Body of pancreas (tissue), 4 donors: ENCODE data around the gene SH3TC1. TPM values are rescaled to one million over a fixed set of nuclear protein-coding genes. Genes with fewer than 3 reads are reported as not detected.
A peak's percentile ranks its signal among the peaks of the same experiment; 100 is the strongest.

ENCODE experiments used
- ATAC-seq: fragments of 150-250 bp; one replicate; pipeline ENCODE4 v1.9.1; 2016
- DNase-seq, 4 donors: peaks; one replicate each; pipeline ENCODE4 v3.0.0-alpha.2; 2019
- H3K27ac ChIP-seq, 4 donors: fragments of 200-600 bp; sonication (generic); 1 replicate in 3 of 4; 2 replicates in 1 of 4; pipeline versions ENCODE4 v1.5.1 to v1.6.1; 2016 to 2019; ENCODE audit warnings: mild to moderate bottlenecking in 1 of 4, mixed read lengths in 1 of 4, moderate library complexity in 1 of 4
- H3K27me3 ChIP-seq, 2 donors: fragments of 200-600 bp; sonication (generic); one replicate each; pipeline ENCODE4 v1.6.0; 2016; ENCODE audit warnings: mild to moderate bottlenecking in 1 of 2
- H3K36me3 ChIP-seq, 2 donors: fragments of 200-600 bp; sonication (generic); replicated peaks in 1 of 2; 2 replicates each; pipeline ENCODE4 v1.5.1; 2016; ENCODE audit warnings: low read depth in 2 of 2; ENCODE audit not compliant: insufficient read depth in 1 of 2
- H3K4me1 ChIP-seq: fragments of 200-600 bp; sonication (generic); one replicate; pipeline ENCODE4 v1.6.0; 2016
- H3K4me3 ChIP-seq, 2 donors: fragments of 200-600 bp; sonication (generic); 1 replicate in 1 of 2; 2 replicates in 1 of 2; pipeline ENCODE4 v1.5.1; 2016 to 2019
- H3K9me3 ChIP-seq, 3 donors: fragments of 200-600 bp; sonication (generic); 1 replicate in 2 of 3; 2 replicates in 1 of 3; pipeline ENCODE4 v1.5.1; 2016
- POLR2A ChIP-seq, 3 donors: fragments of 450-650 bp; IDR thresholded peaks; one replicate each; pipeline ENCODE4 v1.6.1; 2016; ENCODE audit warnings: antibody characterized with exemption in 3 of 3, mild to moderate bottlenecking in 2 of 3
- WGBS, 2 donors: methylation state at CpG; one replicate each; pipeline ENCODE4 v1.1.5; 2017; 5-methylcytosine and 5-hydroxymethylcytosine counted together
- intact Hi-C: fragments of 100-400 bp; cut with DNase I; formaldehyde crosslinking; loops from one replicate; pipeline ENCODE4 v1.15.1; 2023
- total RNA-seq, 2 donors: library from RNA; depleted of rRNA; stranded (reverse); fragments of >200 nt; gene quantifications; one replicate each; pipeline ENCODE4 v1.1.0, GENCODE V29; 2016
- TF ChIP-seq, protein P1 (sequence below), 7 experiments: fragments of 450-650 bp in 4 of 7; fragments of 200-600 bp in 3 of 7; sonication (generic) in 3 of 7; IDR thresholded peaks; one replicate each; pipeline ENCODE4 v1.5.1; 2016 to 2019; ENCODE audit warnings: antibody characterized with exemption in 7 of 7

The SH3TC1 gene
- total RNA-seq = 100 to 1,000 TPM in 1 of 2 donors, 10 to 100 TPM in 1; 31.1 to 103 TPM

DNA sequence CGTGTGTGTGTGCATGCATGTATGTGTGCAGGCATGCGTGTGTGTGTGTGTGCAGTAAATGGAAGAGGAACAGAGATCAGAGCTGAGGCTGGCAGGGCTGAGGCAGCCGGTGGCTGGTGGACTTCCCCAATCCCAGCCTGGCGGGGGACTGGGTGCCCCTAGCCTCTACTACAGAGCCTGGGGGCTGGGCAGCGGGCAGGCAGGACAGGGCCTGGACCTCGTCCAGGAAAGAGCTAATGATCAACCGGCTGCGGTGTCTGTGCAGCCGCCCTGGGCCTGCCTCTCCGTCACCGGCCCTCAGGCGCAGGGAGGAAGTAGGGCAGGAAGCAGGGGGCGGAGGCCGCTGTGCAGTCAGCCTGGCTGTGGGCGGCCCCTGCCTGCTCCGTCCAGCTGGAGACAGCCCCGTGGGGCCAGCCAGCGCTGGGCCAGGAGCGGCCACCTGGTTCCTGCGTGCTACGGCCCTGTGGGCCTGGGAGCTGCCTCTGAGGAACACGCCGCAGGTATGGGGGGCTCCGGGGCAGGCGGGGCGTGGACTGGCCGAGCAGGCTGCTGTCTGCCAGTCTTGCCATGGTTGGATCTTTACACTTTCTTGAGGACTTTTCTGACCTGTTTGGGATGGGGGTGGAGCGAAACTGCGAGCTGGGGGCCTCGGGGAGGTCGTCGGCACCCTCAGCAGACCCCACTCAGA lies at the start of gene SH3TC1:
Gene SH3TC1, plus strand, starts transcription at position 385 of the 688 bp plus-strand sequence. CDS start 5,905 bp downstream, outside the sequence.
- DNase-seq = peak; percentile 93 to 97 (median 97)
- Histone ChIP-seq H3K4me1 (peaks cover 63% of the 10 kb centered on the region), H3K4me3 (peak within 1 kb of the TSS; percentile 10 to 38), H3K36me3 (no peaks in the 10 kb centered on the region), H3K27ac (peak within 1 kb of the TSS; percentile 87 to 98 (median 90)), H3K9me3 (no peaks in the 10 kb centered on the region), H3K27me3 (no peaks in the 10 kb centered on the region)
- WGBS, 2 donors = 2 to 8% methylated on average over 6 to 32 of the region's 32 CpGs
- intact Hi-C loops = no loop called here
- ATAC-seq = peak; percentile 95
- TF ChIP-seq, protein P1, sequence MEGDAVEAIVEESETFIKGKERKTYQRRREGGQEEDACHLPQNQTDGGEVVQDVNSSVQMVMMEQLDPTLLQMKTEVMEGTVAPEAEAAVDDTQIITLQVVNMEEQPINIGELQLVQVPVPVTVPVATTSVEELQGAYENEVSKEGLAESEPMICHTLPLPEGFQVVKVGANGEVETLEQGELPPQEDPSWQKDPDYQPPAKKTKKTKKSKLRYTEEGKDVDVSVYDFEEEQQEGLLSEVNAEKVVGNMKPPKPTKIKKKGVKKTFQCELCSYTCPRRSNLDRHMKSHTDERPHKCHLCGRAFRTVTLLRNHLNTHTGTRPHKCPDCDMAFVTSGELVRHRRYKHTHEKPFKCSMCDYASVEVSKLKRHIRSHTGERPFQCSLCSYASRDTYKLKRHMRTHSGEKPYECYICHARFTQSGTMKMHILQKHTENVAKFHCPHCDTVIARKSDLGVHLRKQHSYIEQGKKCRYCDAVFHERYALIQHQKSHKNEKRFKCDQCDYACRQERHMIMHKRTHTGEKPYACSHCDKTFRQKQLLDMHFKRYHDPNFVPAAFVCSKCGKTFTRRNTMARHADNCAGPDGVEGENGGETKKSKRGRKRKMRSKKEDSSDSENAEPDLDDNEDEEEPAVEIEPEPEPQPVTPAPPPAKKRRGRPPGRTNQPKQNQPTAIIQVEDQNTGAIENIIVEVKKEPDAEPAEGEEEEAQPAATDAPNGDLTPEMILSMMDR (IDR thresholded peaks at IDR 0.05) = peak in 1 of 7 experiments; percentile 17
- TF ChIP-seq POLR2A (IDR thresholded peaks at IDR 0.05) = peak; percentile 92 to 96 (median 94)

DNA sequence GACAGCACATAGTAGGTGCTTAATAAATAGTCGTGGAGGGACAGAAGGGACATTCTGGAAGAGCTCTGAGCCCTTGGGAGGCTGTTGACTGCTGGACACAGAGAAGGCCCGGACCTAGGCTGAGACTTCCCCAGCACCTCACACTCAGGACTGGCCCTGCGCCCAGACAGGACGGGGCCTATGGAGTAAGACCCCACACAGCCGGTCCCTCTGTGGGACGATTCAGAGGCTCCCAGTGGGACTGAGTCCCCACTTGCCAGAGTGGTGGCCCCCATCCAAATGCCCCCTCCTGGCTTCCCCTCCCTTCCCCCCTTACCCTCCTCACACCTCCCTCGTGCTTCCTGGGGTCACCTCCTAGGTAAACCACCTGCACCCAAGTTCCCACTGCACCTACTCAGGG lies 49.4 kb upstream of the SH3TC1 start:
- no peaks in the 10 kb centered on the region for H3K27me3 ChIP-seq
- intact Hi-C loops = no loop called here
- ATAC-seq = no peak
- no peak overlapping the region for H3K4me3 ChIP-seq
- no peaks in the 10 kb centered on the region for H3K36me3 ChIP-seq
- no peaks in the 10 kb centered on the region for H3K9me3 ChIP-seq
- TF ChIP-seq POLR2A (IDR thresholded peaks at IDR 0.05) = no peak
- TF ChIP-seq, protein P1 (IDR thresholded peaks at IDR 0.05) = no peak
- 75% methylated on average over 4 to 7 of the region's 7 CpGs for WGBS, 2 donors
- H3K27ac ChIP-seq = no peak overlapping the region
- H3K4me1 ChIP-seq = peaks cover 16% of the 10 kb centered on the region
- no peak for DNase-seq

DNA sequence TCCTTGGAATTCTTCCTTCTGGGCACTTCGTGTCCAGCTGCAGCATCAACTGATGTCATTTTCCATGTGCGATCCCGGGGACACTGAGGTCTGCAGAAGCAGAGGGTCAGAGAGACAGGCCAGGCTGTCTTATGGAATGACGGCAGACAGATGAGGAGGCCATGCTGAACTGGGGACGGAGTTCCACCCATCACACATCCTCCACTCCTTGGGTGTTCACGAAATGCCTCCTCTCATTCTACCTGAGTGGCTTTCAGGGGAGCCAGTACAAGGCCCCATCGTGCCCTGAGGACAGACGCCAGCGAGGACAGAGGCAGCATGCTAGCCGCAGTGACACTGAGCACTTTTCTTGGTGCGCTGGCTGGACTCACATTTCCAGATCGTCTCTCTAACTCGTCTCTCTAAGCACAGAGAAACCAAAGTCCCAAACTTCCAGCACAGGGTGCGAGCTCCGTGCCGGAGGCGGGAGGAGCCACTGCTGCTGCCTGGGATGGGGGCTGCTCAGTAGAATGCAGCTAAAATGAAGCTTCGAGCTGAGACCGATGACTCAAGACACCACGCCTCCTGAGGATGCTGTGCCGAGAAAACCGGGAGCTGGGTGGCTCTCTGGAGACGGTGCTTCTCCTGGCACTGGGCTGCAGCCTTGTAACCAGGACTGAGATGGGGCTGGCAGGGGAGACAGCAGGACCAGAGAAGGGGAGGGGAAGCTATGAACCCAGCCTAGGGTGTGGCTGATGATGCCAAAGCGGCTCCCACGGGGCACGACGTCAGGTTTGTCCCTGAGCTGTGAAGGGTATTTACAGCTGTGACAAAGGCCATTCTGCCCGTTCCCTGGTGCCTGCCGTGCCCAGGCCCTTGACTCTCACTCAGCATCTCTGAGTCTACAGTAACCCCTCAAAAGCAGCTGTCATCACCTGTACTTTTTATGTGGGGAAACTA lies 48.7 kb upstream of the SH3TC1 start:
- Histone ChIP-seq H3K36me3 (no peaks in the 10 kb centered on the region), H3K4me3 (no peak overlapping the region), H3K4me1 (peaks cover 8% of the 10 kb centered on the region), H3K9me3 (no peaks in the 10 kb centered on the region), H3K27me3 (no peaks in the 10 kb centered on the region), H3K27ac (no peak overlapping the region)
- no peak for TF ChIP-seq POLR2A (IDR thresholded peaks at IDR 0.05)
- TF ChIP-seq, protein P1 (IDR thresholded peaks at IDR 0.05) = no peak
- intact Hi-C loops = no loop called here
- ATAC-seq = no peak
- WGBS, 2 donors = 82 to 84% methylated on average over 29 of the region's 29 CpGs
- DNase-seq = no peak

DNA sequence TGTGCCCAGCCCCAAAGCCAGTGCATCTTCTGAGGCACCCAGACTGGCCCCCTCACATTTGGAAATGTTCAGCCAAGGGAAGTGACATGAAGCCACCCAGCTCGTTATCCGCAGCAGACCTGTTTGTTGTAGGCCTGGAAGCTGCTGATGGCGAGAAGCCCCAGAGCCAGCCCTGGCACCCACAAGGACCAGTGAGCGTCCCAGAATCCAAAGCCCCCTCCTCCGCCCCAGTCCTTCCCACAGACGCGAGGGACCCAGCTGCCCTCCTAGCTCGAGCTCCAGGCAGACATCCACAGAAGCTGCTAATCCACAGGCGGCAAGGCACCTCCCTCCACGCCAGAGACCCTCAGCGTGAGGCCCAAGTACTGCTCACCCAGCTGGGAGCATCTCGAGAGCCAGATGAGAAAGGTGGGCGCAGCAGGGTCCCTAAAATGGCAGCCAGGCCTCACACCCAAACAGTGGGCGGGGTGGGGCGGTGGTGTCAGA lies 47.9 kb upstream of the SH3TC1 start:
- ATAC-seq (no peak), DNase-seq (no peak)
- Histone ChIP-seq H3K27me3 (no peaks in the 10 kb centered on the region), H3K4me1 (peaks cover under 1% of the 10 kb centered on the region), H3K4me3 (no peak overlapping the region), H3K27ac (no peak overlapping the region), H3K9me3 (no peaks in the 10 kb centered on the region), H3K36me3 (no peaks in the 10 kb centered on the region)
- intact Hi-C loops = no loop called here
- WGBS, 2 donors = 90% methylated on average over 12 to 15 of the region's 15 CpGs
- TF ChIP-seq POLR2A (IDR thresholded peaks at IDR 0.05) = no peak
- TF ChIP-seq, protein P1 (IDR thresholded peaks at IDR 0.05) = no peak
